H9 (cell line): ENCODE results near the gene MAD1L1. TPM values are rescaled to one million over a fixed set of nuclear protein-coding genes. Genes with fewer than 3 reads are reported as not detected.

Source experiments
- DNase-seq: peaks from one replicate; pipeline ENCODE4 v3.0.0-alpha.2; 2017
- H2AFZ ChIP-seq: one replicate; pipeline ENCODE4 v1.6.1; 2013; ENCODE audit warnings: mild to moderate bottlenecking, low read length, control low read depth, moderate library complexity
- H2AK5ac ChIP-seq: 2 replicates; pipeline ENCODE4 v1.6.1; 2013; ENCODE audit warnings: low read length, control low read depth, mixed read lengths; ENCODE audit not compliant: insufficient read length
- H2BK120ac ChIP-seq: one replicate; pipeline ENCODE4 v1.6.1; 2013; ENCODE audit warnings: low read depth, mild to moderate bottlenecking, low read length, control low read depth, inconsistent platforms; ENCODE audit not compliant: poor library complexity, severe bottlenecking
- H2BK12ac ChIP-seq: 2 replicates; pipeline ENCODE4 v1.6.1; 2013; ENCODE audit warnings: low read length, control low read depth, mixed read lengths, low read depth; ENCODE audit not compliant: insufficient read length
- H2BK15ac ChIP-seq: 2 replicates; pipeline ENCODE4 v1.6.1; 2013; ENCODE audit warnings: low read depth, low read length, control low read depth
- H2BK20ac ChIP-seq: one replicate; pipeline ENCODE4 v1.6.1; 2013; ENCODE audit warnings: low read depth, mild to moderate bottlenecking, low read length, control low read depth, inconsistent platforms; ENCODE audit not compliant: poor library complexity, severe bottlenecking
- H2BK5ac ChIP-seq: 2 replicates; pipeline ENCODE4 v1.6.1; 2013; ENCODE audit warnings: low read length, control low read depth, mixed read lengths; ENCODE audit not compliant: insufficient read length
- H3K14ac ChIP-seq: 2 replicates; pipeline ENCODE4 v1.6.1; 2013; ENCODE audit warnings: low read length, control low read depth; ENCODE audit not compliant: insufficient read depth
- H3K18ac ChIP-seq: 2 replicates; pipeline ENCODE4 v1.6.1; 2013; ENCODE audit warnings: low read depth, mild to moderate bottlenecking, mixed read lengths, low read length, control low read depth; ENCODE audit not compliant: insufficient read length
- H3K23ac ChIP-seq: 2 replicates; pipeline ENCODE4 v1.6.1; 2013; ENCODE audit warnings: low read length, control low read depth, mixed read lengths, low read depth; ENCODE audit not compliant: insufficient read length
- H3K23me2 ChIP-seq: 2 replicates; pipeline ENCODE4 v1.6.1; 2013; ENCODE audit warnings: low read depth, mild to moderate bottlenecking, mixed read lengths, low read length, control low read depth; ENCODE audit not compliant: insufficient read length, poor library complexity, severe bottlenecking
- H3K27ac ChIP-seq: 2 replicates; pipeline ENCODE4 v1.5.1; 2013; ENCODE audit warnings: low read length, control low read depth, mixed read lengths, low read depth; ENCODE audit not compliant: insufficient read length
- H3K27me3 ChIP-seq: 2 replicates; pipeline ENCODE4 v1.6.1; 2013; ENCODE audit warnings: low read length, control low read depth, inconsistent platforms; ENCODE audit not compliant: insufficient read depth
- H3K4ac ChIP-seq: 2 replicates; pipeline ENCODE4 v1.6.1; 2013; ENCODE audit warnings: low read depth, mild to moderate bottlenecking, control low read depth, inconsistent platforms, low read length, moderate library complexity
- H3K4me1 ChIP-seq: 2 replicates; pipeline ENCODE4 v1.6.1; 2013; ENCODE audit warnings: low read length, control low read depth, inconsistent platforms; ENCODE audit not compliant: insufficient read depth
- H3K4me2 ChIP-seq: 2 replicates; pipeline ENCODE4 v1.6.1; 2013; ENCODE audit warnings: low read length, control low read depth, mixed read lengths; ENCODE audit not compliant: insufficient read length, insufficient read depth
- H3K56ac ChIP-seq: 2 replicates; pipeline ENCODE4 v1.6.1; 2013; ENCODE audit warnings: low read depth, mild to moderate bottlenecking, mixed read lengths, low read length, control low read depth; ENCODE audit not compliant: insufficient read length
- H3K79me1 ChIP-seq: 2 replicates; pipeline ENCODE4 v1.6.1; 2013; ENCODE audit warnings: low read depth, mild to moderate bottlenecking, moderate library complexity, low read length, control low read depth, inconsistent platforms; ENCODE audit not compliant: insufficient read depth, poor library complexity, severe bottlenecking
- H3K79me2 ChIP-seq: 2 replicates; pipeline ENCODE4 v1.6.1; 2013; ENCODE audit warnings: low read length, control low read depth, inconsistent platforms; ENCODE audit not compliant: insufficient read depth
- H3K9ac ChIP-seq: 2 replicates; pipeline ENCODE4 v1.6.1; 2013; ENCODE audit warnings: low read length, control low read depth, mixed read lengths; ENCODE audit not compliant: insufficient read length; ENCODE audit errors: extremely low read depth
- H3K9me3 ChIP-seq: one replicate; pipeline ENCODE4 v1.6.1; 2013; ENCODE audit warnings: low read depth, low read length, inconsistent platforms; ENCODE audit not compliant: control insufficient read depth
- H3T11ph ChIP-seq: one replicate; pipeline ENCODE4 v1.6.1; 2013; ENCODE audit warnings: mild to moderate bottlenecking, low read length, control low read depth, inconsistent platforms
- H4K20me1 ChIP-seq: one replicate; pipeline ENCODE4 v1.6.1; 2013; ENCODE audit not compliant: control insufficient read depth, insufficient read length, insufficient read depth
- H4K5ac ChIP-seq: 2 replicates; pipeline ENCODE4 v1.6.1; 2013; ENCODE audit warnings: low read depth, mild to moderate bottlenecking, mixed read lengths, low read length, control low read depth; ENCODE audit not compliant: insufficient read length
- H4K8ac ChIP-seq: replicated peaks from 2 replicates; pipeline ENCODE4 v1.6.1; 2013; ENCODE audit warnings: low read length, control low read depth, mixed read lengths, low read depth; ENCODE audit not compliant: insufficient read length
- H4K91ac ChIP-seq: 2 replicates; pipeline ENCODE4 v1.6.1; 2013; ENCODE audit warnings: low read depth, mild to moderate bottlenecking, moderate library complexity, mixed read lengths, low read length, control low read depth; ENCODE audit not compliant: insufficient read length
- H3K27ac Mint-ChIP-seq, 3 experiments: 2 replicates in 2 of 3; 3 replicates in 1 of 3; pipeline ENCODE4 v1.8.0; 2020 to 2021; ENCODE audit warnings: mixed read lengths in 3 of 3, mild to moderate bottlenecking in 1 of 3, moderate library complexity in 1 of 3
- H3K27me3 Mint-ChIP-seq: 2 replicates; pipeline ENCODE4 v1.8.0; 2021; ENCODE audit warnings: low read depth, mild to moderate bottlenecking, moderate library complexity, mixed read lengths
- H3K36me3 Mint-ChIP-seq, 3 experiments: 2 replicates in 2 of 3; 3 replicates in 1 of 3; pipeline ENCODE4 v1.8.0; 2020 to 2021; ENCODE audit warnings: low read depth in 3 of 3, mixed read lengths in 3 of 3; ENCODE audit not compliant: insufficient read depth in 1 of 3
- H3K4me1 Mint-ChIP-seq, 2 experiments: 2 replicates each; pipeline ENCODE4 v1.8.0; 2020; ENCODE audit warnings: mixed read lengths in 2 of 2
- H3K4me3 Mint-ChIP-seq, 2 experiments: 2 replicates in 1 of 2; 3 replicates in 1 of 2; pipeline ENCODE4 v1.8.0; 2020 to 2021; ENCODE audit warnings: mild to moderate bottlenecking in 2 of 2, mixed read lengths in 2 of 2, moderate library complexity in 1 of 2
- H3K9me3 Mint-ChIP-seq, 2 experiments: 2 replicates in 1 of 2; 3 replicates in 1 of 2; pipeline ENCODE4 v1.8.0; 2020; ENCODE audit warnings: mild to moderate bottlenecking in 2 of 2, mixed read lengths in 2 of 2, moderate library complexity in 1 of 2
- WGBS: extraction: QIAGEN DNeasy Blood & Tissue Kit; methylation state at CpG from one replicate; pipeline ENCODE4 v1.1.7; 2013; ENCODE audit warnings: missing lambda C conversion rate, low lambda C conversion rate, mixed read lengths; ENCODE audit not compliant: insufficient read length; ENCODE audit errors: extremely low coverage; 5-methylcytosine and 5-hydroxymethylcytosine counted together
- total RNA-seq: library from RNA; stranded (reverse); gene quantifications from 2 replicates; pipeline ENCODE4 v1.2.1, GENCODE V29; 2021
- TF ChIP-seq, protein P1 (sequence below): fragments of 200-600 bp; sonication (generic); conservative IDR thresholded peaks from 3 replicates; pipeline ENCODE4 v1.8.0; 2021; ENCODE audit warnings: antibody characterized with exemption, mild to moderate bottlenecking

MAD1L1 gene
- total RNA-seq, 1 experiment from 2014 or later: 39.0 TPM

GRCh38 chr7:2075811-2076210 is 156.9 kb downstream of the MAD1L1 start:
- H2AK5ac ChIP-seq: no peak overlapping the region
- H4K8ac ChIP-seq: no peak overlapping the region
- H2AFZ ChIP-seq: no peak overlapping the region
- no peak overlapping the region for H2BK12ac ChIP-seq
- no peaks in the 10 kb centered on the region for H4K20me1 ChIP-seq
- H2BK15ac ChIP-seq: no peak overlapping the region
- DNase-seq: no peak
- H3T11ph ChIP-seq: no peak overlapping the region
- H3K36me3 Mint-ChIP-seq: peaks cover 0 to 1% (median 0%) of the 10 kb centered on the region in 3 experiments; a peak in 2 of 7 replicates
- no peaks in the 10 kb centered on the region for H3K79me2 ChIP-seq
- H4K5ac ChIP-seq: no peak overlapping the region
- no peak overlapping the region for H3K14ac ChIP-seq
- no peaks in the 10 kb centered on the region for H3K4me1 ChIP-seq
- no peaks in the 10 kb centered on the region for H3K27me3 Mint-ChIP-seq
- H2BK20ac ChIP-seq: no peak overlapping the region
- no peaks in the 10 kb centered on the region for H3K27me3 ChIP-seq
- H3K18ac ChIP-seq: no peak overlapping the region
- no CpG with 5 or more reads among the region's 17 CpGs for WGBS
- H3K4me1 Mint-ChIP-seq: peaks cover 8 to 21% of the 10 kb centered on the region in 2 experiments
- no peak overlapping the region for H2BK120ac ChIP-seq
- H4K91ac ChIP-seq: no peak overlapping the region
- H3K79me1 ChIP-seq: no peaks in the 10 kb centered on the region
- no peaks in the 10 kb centered on the region for H3K9me3 Mint-ChIP-seq
- TF ChIP-seq, protein P1, sequence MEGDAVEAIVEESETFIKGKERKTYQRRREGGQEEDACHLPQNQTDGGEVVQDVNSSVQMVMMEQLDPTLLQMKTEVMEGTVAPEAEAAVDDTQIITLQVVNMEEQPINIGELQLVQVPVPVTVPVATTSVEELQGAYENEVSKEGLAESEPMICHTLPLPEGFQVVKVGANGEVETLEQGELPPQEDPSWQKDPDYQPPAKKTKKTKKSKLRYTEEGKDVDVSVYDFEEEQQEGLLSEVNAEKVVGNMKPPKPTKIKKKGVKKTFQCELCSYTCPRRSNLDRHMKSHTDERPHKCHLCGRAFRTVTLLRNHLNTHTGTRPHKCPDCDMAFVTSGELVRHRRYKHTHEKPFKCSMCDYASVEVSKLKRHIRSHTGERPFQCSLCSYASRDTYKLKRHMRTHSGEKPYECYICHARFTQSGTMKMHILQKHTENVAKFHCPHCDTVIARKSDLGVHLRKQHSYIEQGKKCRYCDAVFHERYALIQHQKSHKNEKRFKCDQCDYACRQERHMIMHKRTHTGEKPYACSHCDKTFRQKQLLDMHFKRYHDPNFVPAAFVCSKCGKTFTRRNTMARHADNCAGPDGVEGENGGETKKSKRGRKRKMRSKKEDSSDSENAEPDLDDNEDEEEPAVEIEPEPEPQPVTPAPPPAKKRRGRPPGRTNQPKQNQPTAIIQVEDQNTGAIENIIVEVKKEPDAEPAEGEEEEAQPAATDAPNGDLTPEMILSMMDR: no peak
- no peak overlapping the region for H3K56ac ChIP-seq
- no peaks in the 10 kb centered on the region for H3K23me2 ChIP-seq
- no peak overlapping the region for H3K27ac ChIP-seq
- H3K9me3 ChIP-seq: no peaks in the 10 kb centered on the region
- H2BK5ac ChIP-seq: no peak overlapping the region
- H3K4me2 ChIP-seq: no peak overlapping the region
- H3K23ac ChIP-seq: no peak overlapping the region
- H3K4me3 Mint-ChIP-seq: no peak overlapping the region
- no peak overlapping the region for H3K4ac ChIP-seq
- H3K9ac ChIP-seq: no peak overlapping the region
- peak overlapping the region in 2 of 3 experiments; percentile 11 to 62; a peak in 3 of 7 replicates for H3K27ac Mint-ChIP-seq
